HG02981 (cell line): ENCODE results near the gene BRF1.

Source experiments
- ATAC-seq: cut with Tn5 transposase; IDR thresholded peaks from one replicate; pipeline ENCODE4 v1.9.1; 2021; ENCODE audit warnings: mild to moderate bottlenecking, moderate library complexity; ENCODE audit not compliant: unreplicated experiment

The BRF1 gene

GRCh38 chr14:105201156-105201924 lies 99.5 kb downstream of the BRF1 start:
- ATAC-seq: no peak

DNA sequence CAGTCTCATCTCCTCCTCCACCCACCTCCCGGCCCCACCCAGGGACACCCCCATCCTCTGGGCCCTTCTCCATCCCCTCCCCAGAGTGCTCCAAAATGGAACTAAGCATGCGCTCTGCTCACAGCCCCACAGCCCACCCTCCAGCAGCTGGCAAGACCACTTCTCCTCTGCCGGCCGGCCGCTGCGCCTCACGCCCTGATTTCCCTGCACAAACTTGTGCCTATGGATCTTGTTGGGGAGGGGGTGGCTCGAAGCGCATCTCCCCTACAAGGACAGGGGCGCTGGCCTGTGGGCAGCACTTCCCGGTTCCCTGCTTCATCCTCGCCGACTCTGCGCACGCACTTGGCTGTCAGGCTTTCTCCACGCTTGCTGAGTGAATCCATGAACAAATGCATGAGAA lies 100.2 kb downstream of the BRF1 start:
- no peak for ATAC-seq

GRCh38 chr14:105200074-105200473 lies 100.7 kb downstream of the BRF1 start:
- ATAC-seq: no peak

GRCh38 chr14:105199093-105199492 lies 101.7 kb downstream of the BRF1 start:
- ATAC-seq: no peak

GRCh38 chr14:105198588-105198987 lies 102.2 kb downstream of the BRF1 start:
- no peak for ATAC-seq

- ATAC-seq: no peak
These were observed 103.6 kb downstream of the BRF1 start for GRCh38 chr14:105197211-105197641.

GRCh38 chr14:105196265-105196960 lies 104.4 kb downstream of the BRF1 start:
- no peak for ATAC-seq

GRCh38 chr14:105195522-105196264 lies 105.1 kb downstream of the BRF1 start:
- ATAC-seq: no peak

GRCh38 chr14:105195051-105195450 lies 105.8 kb downstream of the BRF1 start:
- no peak for ATAC-seq

DNA sequence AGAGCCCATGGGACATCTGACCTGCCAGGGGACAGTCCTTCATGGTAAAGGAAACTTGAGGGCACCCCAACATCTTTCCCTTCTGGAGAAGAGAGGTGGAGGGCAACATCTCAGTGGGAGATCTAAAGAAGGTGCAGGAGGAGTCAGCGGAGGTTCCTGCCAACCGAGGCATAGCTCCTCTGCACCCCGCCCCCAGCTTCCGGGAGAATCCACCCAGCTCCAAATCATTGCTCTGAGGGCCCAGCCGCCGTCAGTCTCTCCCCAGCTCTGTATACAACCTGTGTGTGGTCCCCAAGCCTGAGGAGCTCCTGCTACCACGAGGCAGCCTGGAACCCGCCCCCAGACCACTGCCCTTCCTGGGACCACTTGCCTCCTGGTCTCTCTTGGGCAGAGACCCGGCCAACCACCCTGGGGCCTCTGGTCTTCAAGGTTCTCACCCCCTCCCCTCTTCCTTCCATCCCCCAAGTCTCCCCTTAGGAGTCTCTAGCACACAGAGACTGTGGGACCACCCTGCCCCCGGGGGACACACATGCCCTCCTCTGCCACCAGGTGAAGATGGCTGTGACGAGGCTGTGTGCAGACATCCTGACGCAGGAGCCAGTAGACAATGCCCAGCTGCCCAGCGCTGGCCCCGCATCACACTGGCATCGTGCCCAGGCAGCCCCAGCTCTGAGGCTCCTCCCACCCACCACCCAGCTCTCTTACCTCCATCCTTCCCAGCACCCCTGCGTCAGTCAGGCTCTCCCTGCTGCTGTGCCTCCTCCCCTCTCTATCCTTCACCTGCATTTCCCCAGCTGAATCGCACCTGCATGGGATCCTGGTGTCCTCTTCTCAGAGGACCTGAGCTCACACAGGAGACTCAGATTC lies 106.7 kb downstream of the BRF1 start:
- ATAC-seq: no peak

GRCh38 chr14:105192866-105193731 lies 107.7 kb downstream of the BRF1 start:
- no peak for ATAC-seq

- ATAC-seq: no peak
These were observed 112.8 kb downstream of the BRF1 start for GRCh38 chr14:105187935-105188524.

DNA sequence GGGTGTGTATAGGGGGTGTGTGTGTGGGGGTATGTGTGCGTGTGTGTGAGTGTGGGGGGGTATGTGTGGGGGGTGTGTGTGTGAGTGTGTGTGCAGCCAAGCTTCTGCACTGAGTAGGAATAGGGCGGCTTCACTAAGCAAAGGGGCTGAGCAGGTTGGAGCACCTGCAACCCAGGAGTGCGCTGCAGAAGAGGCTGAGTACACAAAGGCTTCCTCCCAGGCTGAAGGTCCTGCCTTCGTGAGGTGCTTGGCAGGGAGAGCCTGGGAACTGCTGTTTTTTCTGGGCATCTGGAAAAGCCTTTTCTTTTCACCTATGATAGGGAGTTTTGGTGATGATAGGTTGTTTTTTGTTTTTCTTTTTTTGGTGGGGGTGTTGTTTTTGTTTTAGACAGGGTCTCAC lies 113.7 kb downstream of the BRF1 start:
- ATAC-seq: no peak

DNA sequence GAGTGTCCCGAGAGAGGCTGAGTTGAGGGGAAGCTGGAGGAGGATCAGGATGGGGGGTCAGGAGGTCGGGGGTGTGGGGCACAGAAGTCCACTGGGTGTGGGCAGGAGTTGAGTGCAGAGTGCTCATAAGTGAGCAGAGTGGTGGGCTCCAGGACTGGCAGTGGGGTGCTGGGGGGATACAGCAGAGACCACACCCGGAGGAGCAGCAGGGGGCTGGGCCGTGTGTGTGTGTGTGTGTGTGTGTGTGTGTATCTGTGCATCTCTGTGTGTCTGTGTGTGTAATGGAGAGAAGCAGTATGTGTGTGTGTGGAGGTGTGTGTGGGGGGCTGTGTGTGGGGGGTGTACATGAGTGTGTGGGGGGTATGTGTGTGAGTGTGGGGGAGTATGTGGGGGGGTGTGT lies 114.8 kb downstream of the BRF1 start:
- ATAC-seq: no peak

DNA sequence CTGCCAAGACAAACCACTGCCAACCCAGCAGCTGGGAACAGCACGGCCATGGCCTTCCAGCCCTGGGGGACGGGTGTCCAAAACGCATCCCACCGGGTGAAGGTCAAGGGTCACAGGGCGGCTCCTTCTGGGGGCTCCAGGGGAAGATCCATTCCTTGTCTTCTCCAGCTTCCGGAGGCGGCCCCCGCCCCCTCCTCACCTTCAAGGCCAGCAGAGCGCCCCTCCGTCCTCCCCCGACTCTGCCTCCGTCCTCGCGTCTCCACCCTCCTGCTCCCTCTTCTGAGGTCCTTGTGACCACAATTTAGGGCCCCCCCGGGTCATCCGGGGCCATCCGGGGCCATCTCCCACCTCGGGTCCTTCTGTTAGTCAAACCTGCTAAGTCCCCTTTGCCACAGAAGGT lies 115.8 kb downstream of the BRF1 start:
- ATAC-seq: no peak

GRCh38 chr14:105184461-105184860 lies 116.3 kb downstream of the BRF1 start:
- no peak for ATAC-seq

DNA sequence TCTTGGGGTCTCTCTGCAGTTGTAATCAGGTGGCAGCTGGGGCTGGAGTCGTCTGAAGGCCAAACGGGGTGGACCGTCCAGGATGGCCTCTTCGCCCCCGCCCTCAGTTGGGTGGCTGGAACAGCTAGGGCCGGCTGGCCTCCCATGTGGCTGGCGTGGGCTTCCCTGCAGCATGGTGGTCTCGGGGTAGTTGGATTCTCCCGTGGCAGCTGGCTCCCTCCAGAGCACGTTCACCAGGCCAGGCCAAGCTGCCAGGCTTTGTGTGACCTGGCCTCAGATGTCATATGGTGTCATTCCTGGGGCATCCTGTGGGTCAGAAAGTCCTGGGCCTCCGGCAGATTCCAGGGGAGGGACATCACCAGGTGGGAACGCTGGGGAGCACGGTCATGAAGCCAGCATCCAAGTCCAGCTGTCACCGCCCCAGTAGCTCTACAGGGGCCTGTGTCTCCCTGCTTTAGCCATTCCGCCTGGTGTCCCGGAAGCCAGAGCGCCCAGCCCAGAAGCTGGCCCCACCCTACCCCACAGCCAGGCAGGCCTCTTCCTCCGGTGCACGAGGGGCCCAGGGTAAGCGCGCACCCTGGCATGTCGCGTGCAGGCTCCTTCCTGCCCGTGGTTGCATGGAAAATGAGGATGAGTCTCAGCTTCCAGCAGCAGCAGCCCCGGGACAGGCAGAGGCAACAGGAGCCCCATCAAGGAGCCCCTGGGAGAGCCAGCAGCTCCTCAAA lies 118.3 kb downstream of the BRF1 start:
- no peak for ATAC-seq

- ATAC-seq: no peak
These were observed 119.1 kb downstream of the BRF1 start for GRCh38 chr14:105181549-105182295.
